DND-41 (cell line): ENCODE data around the gene PTBP3.

Experiments used
- ATAC-seq: fragments of 200-7000 bp; cut with Tn5 transposase; 3 replicates; pipeline ENCODE4 v1.9.1; 2021; ENCODE audit warnings: low read depth; ENCODE audit not compliant: insufficient read depth
- DNase-seq: peaks from one replicate; pipeline ENCODE4 v3.0.0-alpha.2; 2020
- H2AFZ ChIP-seq: 2 replicates; pipeline ENCODE4 v1.6.0; 2012; ENCODE audit warnings: low read depth, low read length
- H3K27ac ChIP-seq: 2 replicates; pipeline ENCODE4 v1.5.1; 2012; ENCODE audit warnings: low read length, inconsistent platforms
- H3K27me3 ChIP-seq: fragments of 200-600 bp; sonication (generic); 2 replicates; pipeline ENCODE4 v1.6.0; 2012; ENCODE audit warnings: low read length, mild to moderate bottlenecking, inconsistent platforms; ENCODE audit not compliant: insufficient read depth, poor library complexity
- H3K36me3 ChIP-seq: 2 replicates; pipeline ENCODE4 v1.5.1; 2012; ENCODE audit warnings: low read length, inconsistent platforms; ENCODE audit not compliant: insufficient read depth
- H3K4me1 ChIP-seq: 2 replicates; pipeline ENCODE4 v1.5.1; 2012; ENCODE audit warnings: mild to moderate bottlenecking, low read length; ENCODE audit not compliant: insufficient read depth
- H3K4me2 ChIP-seq: 2 replicates; pipeline ENCODE4 v1.6.0; 2012; ENCODE audit warnings: mild to moderate bottlenecking, moderate library complexity, low read length, inconsistent platforms; ENCODE audit not compliant: insufficient read depth
- H3K4me3 ChIP-seq, 2 experiments: fragments of 200-600 bp in 1 of 2; shearing (Covaris generic) in 1 of 2; 2 replicates each; pipeline ENCODE4 v1.5.1; 2012 to 2016; ENCODE audit warnings: inconsistent platforms in 2 of 2, low read length in 2 of 2, mild to moderate bottlenecking in 2 of 2, low read depth in 1 of 2, moderate library complexity in 1 of 2
- H3K79me2 ChIP-seq: 2 replicates; pipeline ENCODE4 v1.6.0; 2012; ENCODE audit warnings: low read length, inconsistent platforms; ENCODE audit not compliant: insufficient read depth
- H3K9ac ChIP-seq: 2 replicates; pipeline ENCODE4 v1.6.0; 2012; ENCODE audit warnings: low read depth, mild to moderate bottlenecking, inconsistent platforms, low read length, moderate library complexity
- H3K9me3 ChIP-seq: 2 replicates; pipeline ENCODE4 v1.5.1; 2012; ENCODE audit warnings: low read length, moderate library complexity, mild to moderate bottlenecking, inconsistent platforms; ENCODE audit not compliant: insufficient read depth, severe bottlenecking
- H4K20me1 ChIP-seq: 2 replicates; pipeline ENCODE4 v1.6.0; 2012; ENCODE audit warnings: low read length; ENCODE audit not compliant: insufficient read depth
- EZH2 ChIP-seq: IDR thresholded peaks from 3 replicates; pipeline ENCODE4 v1.6.1; 2012; ENCODE audit warnings: borderline replicate concordance, low read depth, mild to moderate bottlenecking, moderate library complexity, low read length, inconsistent platforms; ENCODE audit not compliant: severe bottlenecking
- TF ChIP-seq, protein P1 (sequence below): IDR thresholded peaks from 2 replicates; pipeline ENCODE4 v1.5.1; 2012; ENCODE audit warnings: borderline replicate concordance, low read length, moderate library complexity, mild to moderate bottlenecking; ENCODE audit not compliant: poor library complexity, severe bottlenecking; ENCODE audit errors: extremely low read depth

PTBP3 gene

DNA sequence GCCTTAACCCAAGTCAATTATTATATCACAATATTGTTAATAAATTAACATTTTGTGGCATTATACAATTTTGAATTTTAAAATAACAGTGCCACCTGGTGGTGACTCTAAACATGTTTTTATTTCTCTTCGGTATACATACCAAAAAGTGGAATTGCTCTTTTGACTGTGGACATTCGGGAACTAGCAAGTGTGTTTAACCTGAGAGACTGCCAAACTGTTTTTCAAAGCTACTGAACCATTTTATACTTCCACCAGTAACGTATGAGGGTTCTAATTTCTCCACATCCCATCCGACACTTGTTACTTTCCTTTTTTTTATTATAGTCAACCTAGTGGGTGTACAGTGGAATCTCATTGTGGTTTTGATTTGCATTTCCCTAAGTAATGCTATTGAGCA, 28.2 kb upstream of the PTBP3 start:
- no peaks in the 10 kb centered on the region for H3K79me2 ChIP-seq
- no peaks in the 10 kb centered on the region for H3K36me3 ChIP-seq
- no peaks in the 10 kb centered on the region for H3K27me3 ChIP-seq
- H4K20me1 ChIP-seq: no peaks in the 10 kb centered on the region
- no peak overlapping the region for H2AFZ ChIP-seq
- ATAC-seq: peak; percentile 62
- H3K4me2 ChIP-seq: peak overlapping the region; percentile 4; the same call in 1 of the 2 replicates
- no peak overlapping the region for H3K9ac ChIP-seq
- no peak for DNase-seq
- no peak for TF ChIP-seq EZH2
- TF ChIP-seq, protein P1, sequence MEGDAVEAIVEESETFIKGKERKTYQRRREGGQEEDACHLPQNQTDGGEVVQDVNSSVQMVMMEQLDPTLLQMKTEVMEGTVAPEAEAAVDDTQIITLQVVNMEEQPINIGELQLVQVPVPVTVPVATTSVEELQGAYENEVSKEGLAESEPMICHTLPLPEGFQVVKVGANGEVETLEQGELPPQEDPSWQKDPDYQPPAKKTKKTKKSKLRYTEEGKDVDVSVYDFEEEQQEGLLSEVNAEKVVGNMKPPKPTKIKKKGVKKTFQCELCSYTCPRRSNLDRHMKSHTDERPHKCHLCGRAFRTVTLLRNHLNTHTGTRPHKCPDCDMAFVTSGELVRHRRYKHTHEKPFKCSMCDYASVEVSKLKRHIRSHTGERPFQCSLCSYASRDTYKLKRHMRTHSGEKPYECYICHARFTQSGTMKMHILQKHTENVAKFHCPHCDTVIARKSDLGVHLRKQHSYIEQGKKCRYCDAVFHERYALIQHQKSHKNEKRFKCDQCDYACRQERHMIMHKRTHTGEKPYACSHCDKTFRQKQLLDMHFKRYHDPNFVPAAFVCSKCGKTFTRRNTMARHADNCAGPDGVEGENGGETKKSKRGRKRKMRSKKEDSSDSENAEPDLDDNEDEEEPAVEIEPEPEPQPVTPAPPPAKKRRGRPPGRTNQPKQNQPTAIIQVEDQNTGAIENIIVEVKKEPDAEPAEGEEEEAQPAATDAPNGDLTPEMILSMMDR: peak; percentile 63
- H3K9me3 ChIP-seq: no peaks in the 10 kb centered on the region
- H3K27ac ChIP-seq: no peak overlapping the region
- 0 out of 2 replicates have a peak, but pooled peaks cover 4% of the 10 kb centered on the region for H3K4me1 ChIP-seq
- no peak overlapping the region for H3K4me3 ChIP-seq

DNA sequence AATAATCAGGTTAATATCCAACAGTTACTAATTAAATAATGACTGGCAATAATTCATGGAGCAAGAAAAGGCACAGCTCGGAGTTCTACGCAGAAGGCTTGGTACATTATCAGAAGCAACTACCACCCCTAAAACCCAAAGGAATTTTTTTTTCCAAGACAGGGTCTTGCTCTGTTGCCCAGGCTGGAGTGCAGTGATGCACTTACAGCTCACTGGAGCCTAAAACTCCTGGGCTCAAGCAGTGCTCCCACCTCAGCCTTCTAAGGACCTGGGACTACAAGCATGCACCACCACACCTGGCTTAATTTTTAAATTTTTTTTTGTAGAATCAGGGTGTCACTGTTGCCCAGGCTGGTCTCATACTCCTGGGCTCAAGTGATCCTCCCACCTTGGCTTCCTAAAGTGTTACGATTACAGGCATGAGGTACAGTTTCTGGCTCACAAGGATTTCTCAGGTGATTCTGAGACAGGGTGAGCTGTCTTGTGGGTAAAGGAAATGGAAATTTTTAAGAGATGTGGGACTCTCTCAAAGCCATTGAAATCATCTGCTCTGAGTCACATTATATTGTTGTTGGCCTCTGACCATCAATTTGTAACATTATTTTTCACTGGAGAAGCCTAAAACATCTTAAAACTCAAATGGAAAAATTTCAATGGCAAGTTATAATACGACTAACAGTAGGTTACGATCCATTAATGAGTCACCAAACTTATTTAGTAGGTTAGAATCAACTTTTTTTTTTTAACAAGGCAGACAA, 26.8 kb upstream of the PTBP3 start:
- Histone ChIP-seq H3K9me3 (no peaks in the 10 kb centered on the region), H3K9ac (no peak overlapping the region), H3K27me3 (no peaks in the 10 kb centered on the region), H3K4me1 (0 out of 2 replicates have a peak, but pooled peaks cover 4% of the 10 kb centered on the region), H4K20me1 (no peaks in the 10 kb centered on the region), H3K79me2 (no peaks in the 10 kb centered on the region), H3K4me2 (no peak overlapping the region), H3K4me3 (no peak overlapping the region), H3K36me3 (no peaks in the 10 kb centered on the region), H3K27ac (no peak overlapping the region), H2AFZ (no peak overlapping the region)
- DNase-seq: no peak
- ATAC-seq: no peak
- TF ChIP-seq, protein P1: no peak
- TF ChIP-seq EZH2: no peak

DNA sequence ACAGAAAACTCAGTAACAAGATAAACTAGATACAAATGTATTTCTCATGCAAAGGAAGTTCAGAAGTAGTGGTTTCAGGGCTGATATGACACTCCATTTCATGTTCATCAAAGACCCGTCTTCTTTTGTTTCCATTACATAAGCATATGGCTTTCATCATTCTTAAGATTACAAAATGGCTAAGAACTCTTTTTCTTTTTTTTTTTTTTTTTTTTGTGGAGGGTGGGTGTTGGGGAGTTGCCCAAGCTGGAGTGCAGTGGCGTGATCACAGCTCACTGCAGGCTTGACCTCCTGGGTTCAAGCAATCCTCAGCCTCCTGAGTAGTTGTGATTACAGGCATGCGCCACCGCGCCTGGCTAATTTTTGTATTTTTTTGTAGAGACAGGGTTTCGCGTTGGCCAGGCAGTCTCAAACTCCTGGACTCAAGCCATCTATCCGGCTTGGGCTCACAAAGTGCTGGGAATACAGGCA, 22.0 kb upstream of the PTBP3 start:
- ATAC-seq: no peak
- Histone ChIP-seq H3K9ac (no peak overlapping the region), H3K36me3 (no peaks in the 10 kb centered on the region), H3K4me1 (no peaks in the 10 kb centered on the region), H3K79me2 (no peaks in the 10 kb centered on the region), H4K20me1 (no peaks in the 10 kb centered on the region), H3K27ac (no peak overlapping the region), H3K9me3 (no peaks in the 10 kb centered on the region), H3K27me3 (no peaks in the 10 kb centered on the region), H3K4me3 (no peak overlapping the region), H2AFZ (no peak overlapping the region), H3K4me2 (no peak overlapping the region)
- TF ChIP-seq, protein P1: no peak
- TF ChIP-seq EZH2: no peak
- no peak for DNase-seq
